GM21723 (cell line): ENCODE results near the gene SNAPIN.

Experiments used
- ATAC-seq: cut with Tn5 transposase; IDR thresholded peaks from one replicate; pipeline ENCODE4 v1.9.1; 2021; ENCODE audit warnings: mild to moderate bottlenecking, moderate library complexity; ENCODE audit not compliant: unreplicated experiment

The SNAPIN gene

DNA sequence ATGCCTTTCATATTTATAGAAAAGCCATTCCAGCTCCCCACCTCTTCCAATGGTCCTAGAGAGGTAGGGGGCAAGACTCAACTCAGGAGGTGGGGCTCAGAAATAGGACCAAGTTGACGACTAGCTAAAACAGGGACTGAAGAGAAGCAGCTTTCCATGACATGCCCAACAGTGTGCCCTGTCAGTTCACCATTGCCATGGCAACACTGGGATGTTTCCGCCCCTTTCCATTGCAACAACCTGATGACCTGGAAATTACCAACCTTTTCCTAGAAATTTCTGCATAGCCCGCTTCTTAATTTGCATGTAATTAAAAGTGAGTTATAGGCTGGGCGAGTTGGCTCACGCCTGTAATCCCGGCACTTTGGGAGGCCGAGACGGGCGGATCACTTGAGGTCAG, 47.0 kb downstream of the SNAPIN start:
- ATAC-seq = no peak

DNA sequence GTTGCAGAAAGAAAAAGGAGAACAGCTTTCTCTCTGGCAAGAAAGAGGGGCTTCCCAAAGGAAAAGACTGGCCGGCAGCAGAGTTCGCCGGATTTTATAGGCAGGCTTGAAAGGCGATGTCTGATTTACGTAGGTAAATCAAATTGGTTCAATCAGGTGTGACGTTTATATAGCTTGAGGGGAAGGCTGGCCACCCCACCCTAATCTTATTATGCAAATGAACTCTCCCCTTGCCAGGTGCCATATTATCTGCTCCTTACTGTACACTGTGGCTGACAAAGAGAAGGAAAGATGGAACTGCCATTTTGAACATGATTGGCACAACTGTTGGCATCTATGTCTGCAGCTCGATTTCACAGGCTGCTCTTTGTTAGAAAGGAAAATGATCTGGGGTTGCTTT, 52.5 kb downstream of the SNAPIN start:
- no peak for ATAC-seq
